ENCODE results near the gene STK10.

The STK10 gene

GRCh38 chr5:172169216-172169615, 18.8 kb downstream of the STK10 start:
- Histone ChIP-seq H3K36me3 (ENCODE audit: insufficient read depth, low read length) (peaks cover 6% of the 10 kb centered on the region; the same call in 1 of the 2 replicates), H3K4me3 (ENCODE audit: low read length, poor library complexity, severe bottlenecking) (no peak overlapping the region), H3K27me3 (ENCODE audit: insufficient read depth, low read length, poor library complexity, severe bottlenecking) (no peaks in the 10 kb centered on the region), H3F3A (ENCODE audit: low read depth) (no peaks in the 10 kb centered on the region), H3K9me3 (ENCODE audit: insufficient read depth, low read depth, low read length) (no peaks in the 10 kb centered on the region), H2AFZ (ENCODE audit: low read length) (no peak overlapping the region), H3K9me2 (replicated peaks; ENCODE audit: low read depth, low read length) (no peaks in the 10 kb centered on the region), H3K9ac (ENCODE audit: low read depth, low read length, poor library complexity, severe bottlenecking) (no peak overlapping the region), H3K79me2 (ENCODE audit: insufficient read depth, low read length) (peaks cover 93% of the 10 kb centered on the region), H3K4me2 (ENCODE audit: low read depth, low read length, poor library complexity, severe bottlenecking) (no peak overlapping the region), H4K20me1 (ENCODE audit: insufficient read depth, low read length, poor library complexity, severe bottlenecking) (peaks cover 32% of the 10 kb centered on the region), H3K4me1 (ENCODE audit: insufficient read depth, low read length, poor library complexity, severe bottlenecking) (peaks cover 12% of the 10 kb centered on the region)
- TF ChIP-seq CTCF (conservative IDR thresholded peaks at IDR 0.05; ENCODE audit: low read length) = no peak
- no peak for TF ChIP-seq EZH2phosphoT487 (IDR thresholded peaks at IDR 0.05; ENCODE audit: borderline replicate concordance)

- H3K79me2 ChIP-seq (ENCODE audit: insufficient read depth, low read length) = peaks cover 90% of the 10 kb centered on the region
- peaks cover 35% of the 10 kb centered on the region for H4K20me1 ChIP-seq (ENCODE audit: insufficient read depth, low read length, poor library complexity, severe bottlenecking)
- no peaks in the 10 kb centered on the region for H3K27me3 ChIP-seq (ENCODE audit: insufficient read depth, low read length, poor library complexity, severe bottlenecking)
These were observed 19.7 kb downstream of the STK10 start for GRCh38 chr5:172168311-172168710.

GRCh38 chr5:172167895-172168294, 20.1 kb downstream of the STK10 start:
- H3K36me3 ChIP-seq (ENCODE audit: insufficient read depth, low read length) = peaks cover 6% of the 10 kb centered on the region; the same call in 1 of the 2 replicates
- no peaks in the 10 kb centered on the region for H3K27me3 ChIP-seq (ENCODE audit: insufficient read depth, low read length, poor library complexity, severe bottlenecking)
- H3F3A ChIP-seq (ENCODE audit: low read depth) = no peaks in the 10 kb centered on the region
- H3K4me1 ChIP-seq (ENCODE audit: insufficient read depth, low read length, poor library complexity, severe bottlenecking) = no peaks in the 10 kb centered on the region
- no peak overlapping the region for H2AFZ ChIP-seq (ENCODE audit: low read length)
- peaks cover 90% of the 10 kb centered on the region for H3K79me2 ChIP-seq (ENCODE audit: insufficient read depth, low read length)
- peaks cover 39% of the 10 kb centered on the region for H4K20me1 ChIP-seq (ENCODE audit: insufficient read depth, low read length, poor library complexity, severe bottlenecking)
- H3K4me2 ChIP-seq (ENCODE audit: low read depth, low read length, poor library complexity, severe bottlenecking) = no peak overlapping the region
- TF ChIP-seq CTCF (conservative IDR thresholded peaks at IDR 0.05; ENCODE audit: low read length) = no peak
- no peaks in the 10 kb centered on the region for H3K9me3 ChIP-seq (ENCODE audit: insufficient read depth, low read depth, low read length)
- H3K9me2 ChIP-seq (replicated peaks; ENCODE audit: low read depth, low read length) = no peaks in the 10 kb centered on the region
- no peak overlapping the region for H3K4me3 ChIP-seq (ENCODE audit: low read length, poor library complexity, severe bottlenecking)
- no peak overlapping the region for H3K9ac ChIP-seq (ENCODE audit: low read depth, low read length, poor library complexity, severe bottlenecking)

More at GRCh38 chr5:172168311-172168710, 19.7 kb downstream of the STK10 start:
- no peak for TF ChIP-seq EZH2phosphoT487 (IDR thresholded peaks at IDR 0.05; ENCODE audit: borderline replicate concordance)
- no peak overlapping the region for H3K4me2 ChIP-seq (ENCODE audit: low read depth, low read length, poor library complexity, severe bottlenecking)
- no peaks in the 10 kb centered on the region for H3K9me2 ChIP-seq (replicated peaks; ENCODE audit: low read depth, low read length)
- peaks cover 4% of the 10 kb centered on the region for H3K4me1 ChIP-seq (ENCODE audit: insufficient read depth, low read length, poor library complexity, severe bottlenecking)
- no peaks in the 10 kb centered on the region for H3K9me3 ChIP-seq (ENCODE audit: insufficient read depth, low read depth, low read length)
- H2AFZ ChIP-seq (ENCODE audit: low read length) = no peak overlapping the region
- peaks cover 6% of the 10 kb centered on the region; the same call in 1 of the 2 replicates for H3K36me3 ChIP-seq (ENCODE audit: insufficient read depth, low read length)
- H3F3A ChIP-seq (ENCODE audit: low read depth) = no peaks in the 10 kb centered on the region
- no peak overlapping the region for H3K4me3 ChIP-seq (ENCODE audit: low read length, poor library complexity, severe bottlenecking)
- H3K9ac ChIP-seq (ENCODE audit: low read depth, low read length, poor library complexity, severe bottlenecking) = no peak overlapping the region
